CD4-positive, alpha-beta T cell treated with Interleukin-6 for 4 hours (primary cell): ENCODE measurements around the gene OTUB1.
A peak's percentile ranks its signal among the peaks of the same experiment; 100 is the strongest.

Experiments used
- DNase-seq: peaks from one replicate; pipeline ENCODE4 v3.0.0-alpha.2; 2020; ENCODE audit warnings: mixed read lengths

Gene OTUB1

GRCh38 chr11:64007160-64007628 is 21.0 kb downstream of the OTUB1 start:
- no peak for DNase-seq

GRCh38 chr11:64007629-64008282 is 21.5 kb downstream of the OTUB1 start:
- DNase-seq = peak; percentile 20

- no peak for DNase-seq
These were observed 22.2 kb downstream of the OTUB1 start for GRCh38 chr11:64008283-64008913.

GRCh38 chr11:64008914-64009633 is 22.8 kb downstream of the OTUB1 start:
- no peak for DNase-seq

- no peak for DNase-seq
These were observed 23.5 kb downstream of the OTUB1 start for GRCh38 chr11:64009710-64010109.

GRCh38 chr11:64010783-64011182 is 24.5 kb downstream of the OTUB1 start:
- DNase-seq = no peak

- DNase-seq = no peak
These were observed 25.1 kb downstream of the OTUB1 start for GRCh38 chr11:64011371-64011770.

GRCh38 chr11:64013141-64013896 is 27.1 kb downstream of the OTUB1 start:
- no peak for DNase-seq

- no peak for DNase-seq
These were observed 28.1 kb downstream of the OTUB1 start for GRCh38 chr11:64014356-64014755.

GRCh38 chr11:64015510-64015909 is 29.3 kb downstream of the OTUB1 start:
- DNase-seq = no peak

- DNase-seq = no peak
These were observed 30.0 kb downstream of the OTUB1 start for GRCh38 chr11:64015935-64016845.

- no peak for DNase-seq
These were observed 31.6 kb downstream of the OTUB1 start for GRCh38 chr11:64017945-64018224.

GRCh38 chr11:64018310-64018709 is 32.1 kb downstream of the OTUB1 start:
- no peak for DNase-seq

GRCh38 chr11:64019106-64020037 is 33.1 kb downstream of the OTUB1 start:
- DNase-seq = no peak

- DNase-seq = no peak
These were observed 34.9 kb downstream of the OTUB1 start for GRCh38 chr11:64020976-64021756.

- no peak for DNase-seq
These were observed 35.5 kb downstream of the OTUB1 start for GRCh38 chr11:64021757-64022093.

- no peak for DNase-seq
These were observed 36.0 kb downstream of the OTUB1 start for GRCh38 chr11:64022125-64022784.

- no peak for DNase-seq
These were observed 37.8 kb downstream of the OTUB1 start for GRCh38 chr11:64023712-64024710.

- DNase-seq = no peak
These were observed 39.0 kb downstream of the OTUB1 start for GRCh38 chr11:64025205-64025604.
